ENCODE results near the gene TNN.

Gene TNN

DNA sequence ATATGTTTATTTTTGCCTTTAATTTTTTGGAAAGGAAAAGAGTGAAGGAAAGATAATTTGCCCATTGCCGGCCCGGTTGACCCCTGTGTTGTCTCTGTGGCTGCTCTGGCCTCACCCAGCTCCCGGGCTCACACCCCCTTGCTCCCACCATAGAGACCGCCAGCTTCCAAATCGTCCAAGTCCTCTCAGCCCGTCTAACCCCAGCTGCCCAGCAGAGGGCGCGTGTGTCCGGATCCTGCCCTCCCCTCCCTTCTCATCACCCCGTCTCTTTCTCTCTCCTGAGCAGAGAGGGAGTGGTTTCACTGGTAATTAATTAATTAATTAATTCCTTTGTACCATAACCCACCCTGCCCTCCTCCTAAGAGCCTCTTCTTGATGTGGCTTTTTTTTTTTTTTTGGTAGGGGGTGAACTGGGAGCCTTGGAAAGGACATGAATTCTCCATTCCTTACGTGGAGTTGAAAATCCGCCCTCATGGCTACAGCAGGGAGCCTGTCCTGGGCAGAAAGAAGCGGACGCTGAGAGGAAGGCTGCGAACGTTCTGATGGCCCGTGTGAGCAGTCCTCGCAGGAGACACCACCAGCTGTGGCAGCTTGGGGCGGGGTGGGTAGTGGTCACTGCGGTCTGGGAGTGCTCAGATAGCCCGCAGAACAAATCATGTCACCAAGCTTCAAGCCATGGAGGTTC lies 79.0 kb downstream of the TNN start:
- DNase-seq (ENCODE audit: low spot score), result peak; percentile 88

DNA sequence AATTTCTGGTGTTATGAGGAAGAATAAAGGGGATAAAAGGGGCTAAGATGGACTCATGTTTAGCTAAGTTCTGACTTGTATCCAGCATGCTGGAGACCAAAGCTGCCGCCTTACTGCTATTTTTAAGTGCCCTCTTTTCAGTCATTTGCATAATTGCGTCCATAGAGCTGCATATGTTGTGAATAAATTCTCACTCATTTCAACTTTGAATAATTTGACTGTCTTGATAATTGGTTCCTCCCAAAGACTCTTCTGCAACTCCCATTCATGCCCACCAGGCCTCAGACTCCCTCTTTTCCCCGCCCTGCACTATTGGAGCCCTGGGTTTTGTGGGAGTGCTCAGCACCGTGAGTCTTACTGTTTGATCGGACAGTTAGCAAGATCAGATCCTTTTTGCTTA lies 79.9 kb downstream of the TNN start:
- no peak for DNase-seq (ENCODE audit: low spot score)

DNA sequence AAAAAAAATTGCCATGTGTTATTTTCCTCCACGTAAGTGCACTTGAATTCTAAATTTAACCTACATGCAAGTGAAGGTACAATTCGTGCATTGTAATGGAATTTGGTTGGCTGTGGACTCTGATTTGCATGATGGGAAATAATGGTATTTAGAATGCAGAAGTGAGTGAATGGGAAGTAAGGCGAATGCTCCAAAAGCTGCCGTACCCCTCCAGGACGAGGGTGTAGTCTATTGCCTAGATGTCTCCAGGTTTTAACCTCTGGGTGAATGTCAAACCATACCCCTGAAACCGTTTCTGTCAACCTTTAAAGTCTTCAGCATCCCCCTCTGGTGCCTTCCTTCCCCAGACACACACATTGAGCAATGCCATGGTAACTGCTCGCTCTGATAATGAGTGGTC lies 80.4 kb downstream of the TNN start:
- no peak for DNase-seq (ENCODE audit: low spot score)

DNA sequence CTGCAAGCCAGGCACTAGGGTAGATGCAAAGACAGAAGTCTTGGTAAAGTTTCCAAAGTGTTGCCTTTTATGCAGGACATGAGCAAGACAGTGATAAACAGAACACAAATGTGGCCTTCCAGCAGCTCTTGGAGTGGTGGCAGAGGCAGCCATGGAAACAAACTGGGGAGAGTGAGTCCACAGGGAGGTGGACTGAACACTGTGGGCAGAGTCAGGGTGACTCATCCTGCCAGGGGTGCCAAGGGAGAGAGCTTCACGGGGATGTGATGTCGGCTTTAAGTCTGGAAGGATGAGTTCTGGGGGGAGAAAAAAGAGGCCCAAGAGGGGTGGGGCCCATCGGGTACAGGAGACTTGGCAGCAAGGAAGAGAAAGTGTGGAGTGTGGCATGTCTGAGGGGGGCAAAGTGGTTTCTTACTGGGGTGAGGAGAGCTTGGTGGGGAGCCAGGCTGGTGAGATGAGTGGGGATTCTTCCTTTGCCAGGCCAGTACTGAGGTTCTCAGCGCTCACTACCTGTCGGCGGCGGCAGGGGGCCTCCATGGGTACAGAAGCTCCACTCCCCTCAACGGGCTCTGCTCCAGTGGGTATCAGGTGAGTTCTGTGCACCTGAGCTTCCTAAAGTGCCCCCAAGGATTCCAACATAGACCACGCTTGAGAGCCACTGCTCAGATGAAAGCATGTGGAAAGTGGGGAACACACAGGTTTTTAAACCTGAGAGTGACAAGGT lies 83.1 kb downstream of the TNN start:
- no peak for DNase-seq (ENCODE audit: low spot score)

DNA sequence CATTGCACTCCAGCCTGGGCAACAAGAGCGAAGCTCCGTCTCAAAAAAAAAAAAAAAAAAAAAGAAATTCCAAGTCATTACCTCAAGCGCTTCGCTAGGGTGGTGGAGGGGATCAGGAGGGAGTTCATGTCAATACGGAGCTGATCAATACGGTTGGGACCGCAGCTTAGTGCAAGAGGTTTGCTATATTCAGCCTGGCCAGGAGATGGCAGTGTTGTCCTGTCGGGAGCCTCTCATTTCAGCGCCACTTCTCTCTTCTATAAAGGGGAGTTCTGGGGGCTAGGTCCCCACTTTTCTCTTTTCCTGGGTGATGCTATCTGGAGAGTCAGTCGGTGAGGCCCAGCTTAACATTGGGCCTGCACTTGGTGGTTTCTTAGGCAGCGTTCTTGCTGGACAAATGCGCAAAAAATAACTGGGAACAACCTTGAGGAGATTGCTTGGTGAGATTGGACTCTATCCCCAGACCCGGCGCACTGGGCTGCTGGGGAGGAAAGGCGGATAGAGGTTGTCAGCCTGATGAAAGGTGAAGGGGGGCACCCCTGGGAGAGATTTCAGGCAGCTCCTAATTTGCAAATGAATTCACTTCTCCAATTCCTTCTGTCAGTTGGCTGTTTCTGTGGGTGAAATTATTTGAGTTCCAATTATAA lies 84.5 kb downstream of the TNN start:
- DNase-seq (ENCODE audit: low spot score), result peak; percentile 82

DNA sequence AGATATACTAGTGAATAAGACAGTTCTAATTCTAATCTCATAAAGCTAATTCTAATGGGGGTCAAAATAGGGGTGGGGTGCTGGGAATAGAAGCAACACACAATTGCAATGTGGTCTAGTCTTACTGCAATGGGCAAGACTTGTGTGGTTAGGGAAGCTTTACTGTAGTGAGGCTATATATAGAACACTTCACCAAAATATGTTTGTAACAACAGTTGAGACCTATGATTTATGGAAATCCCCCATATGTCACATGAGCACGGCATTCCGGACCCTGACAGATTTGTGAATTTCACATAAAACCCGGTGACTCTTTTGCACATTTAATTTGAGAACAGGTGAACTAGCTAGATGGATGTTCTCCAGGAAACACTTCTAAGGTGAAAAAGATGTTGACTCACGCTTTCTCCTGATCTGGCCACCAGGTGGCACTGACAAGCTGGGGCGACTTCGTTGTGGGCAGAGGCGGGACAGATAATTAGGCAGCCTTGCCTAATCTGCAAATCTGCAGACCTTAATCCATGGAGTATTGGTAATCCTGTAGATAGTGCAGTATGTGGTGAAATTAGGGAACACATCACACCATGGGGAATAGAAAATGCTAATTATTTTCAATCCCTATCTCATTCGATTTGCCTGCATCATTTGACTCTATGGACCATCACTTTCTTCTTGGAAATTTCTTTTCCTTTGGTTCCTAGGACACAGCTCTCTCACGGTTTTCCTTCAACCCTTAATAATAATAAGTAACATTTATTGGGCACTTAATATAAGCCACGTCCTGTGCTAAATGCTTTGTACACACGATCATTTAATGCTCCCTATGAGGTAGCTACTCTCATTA lies 87.2 kb downstream of the TNN start:
- DNase-seq (ENCODE audit: low spot score), result peak; percentile 66

DNA sequence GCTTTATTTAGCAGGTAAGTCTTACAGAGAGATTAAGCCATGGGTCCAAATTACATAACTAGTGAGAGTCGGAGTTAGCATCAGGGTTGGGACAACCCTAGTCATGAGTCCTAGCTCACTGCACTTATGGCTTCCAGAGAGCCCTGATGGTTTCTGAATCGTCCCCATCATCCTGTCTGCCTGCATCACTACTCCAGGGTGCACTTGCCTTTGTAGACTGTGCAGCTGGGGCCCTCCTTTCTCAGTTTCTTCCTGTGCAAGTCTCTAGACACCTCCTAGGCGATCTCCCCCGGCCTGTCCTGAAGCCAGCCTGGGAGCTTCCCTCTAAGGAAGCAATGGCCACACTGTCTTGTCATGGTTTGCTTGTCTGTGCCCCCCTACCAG lies 87.8 kb downstream of the TNN start:
- DNase-seq (ENCODE audit: low spot score), result no peak

DNA sequence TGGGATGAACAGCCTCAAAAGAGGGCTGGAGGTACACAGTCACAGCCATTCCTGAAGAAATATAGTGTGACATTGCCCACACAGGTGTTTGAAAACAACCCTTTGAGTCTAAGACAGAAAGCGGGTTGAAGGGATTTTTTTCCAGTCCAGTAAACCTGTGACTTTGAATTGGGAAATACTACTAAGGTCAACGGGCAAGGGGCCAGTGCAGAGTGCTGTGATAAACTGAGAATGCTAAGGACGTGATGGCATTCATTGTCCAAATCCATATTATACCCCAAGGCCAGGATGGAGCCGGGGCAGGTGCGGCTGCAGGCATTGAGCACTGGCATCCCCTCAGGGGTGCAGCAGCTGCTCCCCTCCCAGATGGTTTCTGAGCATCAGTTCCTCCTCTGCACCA lies 88.3 kb downstream of the TNN start:
- DNase-seq (ENCODE audit: low spot score), result no peak

DNA sequence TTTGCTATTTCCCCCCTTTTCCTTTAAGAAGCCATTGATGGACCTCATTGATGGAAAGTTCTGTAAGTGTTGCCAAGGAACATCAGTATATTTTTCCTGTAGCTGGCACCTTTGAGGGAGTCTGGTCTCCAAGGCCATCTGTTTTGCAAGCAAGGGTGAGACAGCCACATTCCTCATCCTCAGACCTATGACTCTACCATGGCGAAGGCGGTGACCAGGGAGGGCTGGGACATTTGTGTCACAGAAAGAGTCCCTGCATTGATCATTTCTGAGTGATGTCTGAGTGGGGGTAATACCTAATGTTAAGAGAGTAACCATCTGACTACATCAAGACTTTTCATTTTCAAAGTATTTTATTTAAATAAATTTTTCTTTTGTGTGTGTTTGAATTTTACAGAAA lies 89.6 kb downstream of the TNN start:
- DNase-seq (ENCODE audit: low spot score), result no peak

DNA sequence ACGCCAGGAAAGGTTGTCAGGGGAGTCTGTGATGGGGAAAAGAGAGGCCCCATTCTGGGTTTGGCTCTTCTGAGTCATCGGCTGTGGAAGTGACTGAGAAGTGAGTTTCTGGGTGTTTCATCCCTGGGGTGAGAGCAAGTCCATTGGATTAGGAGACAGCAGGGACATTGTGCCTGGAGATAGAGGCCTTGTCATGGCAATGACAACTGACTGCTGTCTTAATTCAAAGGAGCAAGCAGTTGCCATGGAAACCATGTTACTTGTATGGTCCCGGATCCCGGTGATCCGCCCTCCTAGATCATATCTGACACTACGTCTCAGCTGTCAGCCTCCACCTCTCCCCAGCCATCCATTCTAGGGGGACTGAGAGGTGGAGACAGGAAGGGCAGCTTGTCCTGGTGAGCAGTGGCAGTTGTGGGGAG lies 90.5 kb downstream of the TNN start:
- DNase-seq (ENCODE audit: low spot score), result no peak

DNA sequence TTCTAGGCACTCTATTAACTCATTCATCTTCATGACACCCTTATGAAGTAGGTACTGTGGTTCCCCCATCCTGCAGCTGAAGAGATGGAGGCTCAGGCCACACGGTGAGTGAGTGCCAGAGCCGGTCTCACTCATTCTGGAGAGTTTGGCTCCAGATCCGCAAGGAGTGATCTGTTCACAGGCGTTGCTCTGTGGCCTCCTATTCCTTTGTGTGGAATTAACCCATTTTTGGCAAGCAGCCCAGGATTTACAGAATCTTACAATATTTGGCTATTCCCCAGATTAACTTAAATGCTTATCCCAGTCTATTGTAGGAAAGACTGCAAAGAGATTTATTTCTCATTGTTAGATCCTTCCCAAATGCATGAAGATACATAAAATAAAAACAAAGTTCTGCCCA lies 95.3 kb downstream of the TNN start:
- no peak for DNase-seq (ENCODE audit: low spot score)

DNA sequence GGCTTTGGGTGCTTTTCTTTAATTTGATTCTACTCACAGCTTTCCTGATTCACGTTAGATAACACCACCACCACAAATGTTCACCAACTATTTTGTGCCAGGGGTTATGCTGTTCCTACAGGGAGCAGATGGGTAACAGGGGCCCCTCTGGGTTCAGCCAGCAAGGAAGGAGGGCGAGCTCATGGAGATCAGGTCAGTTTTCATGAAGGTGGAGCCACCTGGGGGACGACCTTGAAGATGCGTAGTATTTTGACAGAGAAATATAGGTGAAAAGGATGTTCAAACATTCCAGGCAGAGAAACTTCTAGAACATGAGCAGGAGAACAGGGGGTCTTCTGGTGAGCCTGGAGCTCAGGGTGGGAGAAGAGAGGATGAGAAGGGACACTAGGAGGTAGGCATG lies 96.1 kb downstream of the TNN start:
- DNase-seq (ENCODE audit: low spot score), result peak; percentile 26

DNA sequence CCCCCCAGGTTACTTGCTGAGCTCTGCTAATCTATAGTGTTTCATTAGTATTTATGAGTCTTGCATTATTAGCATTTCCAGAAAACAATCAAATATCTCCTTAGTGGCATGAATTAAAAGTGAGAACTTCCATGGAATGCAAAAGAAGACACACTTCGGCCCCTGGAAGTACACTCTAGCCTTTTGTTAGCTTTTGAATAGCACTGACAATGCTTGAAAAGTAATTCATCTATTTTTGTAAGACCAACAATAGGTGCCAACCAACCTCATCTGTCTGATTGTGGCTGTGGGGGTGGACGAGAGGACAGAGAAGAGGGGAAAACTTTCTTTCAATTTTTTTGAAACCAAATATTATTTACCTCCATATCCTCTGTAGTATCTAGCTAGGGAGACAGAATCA lies 97.1 kb downstream of the TNN start:
- DNase-seq (ENCODE audit: low spot score), result no peak

DNA sequence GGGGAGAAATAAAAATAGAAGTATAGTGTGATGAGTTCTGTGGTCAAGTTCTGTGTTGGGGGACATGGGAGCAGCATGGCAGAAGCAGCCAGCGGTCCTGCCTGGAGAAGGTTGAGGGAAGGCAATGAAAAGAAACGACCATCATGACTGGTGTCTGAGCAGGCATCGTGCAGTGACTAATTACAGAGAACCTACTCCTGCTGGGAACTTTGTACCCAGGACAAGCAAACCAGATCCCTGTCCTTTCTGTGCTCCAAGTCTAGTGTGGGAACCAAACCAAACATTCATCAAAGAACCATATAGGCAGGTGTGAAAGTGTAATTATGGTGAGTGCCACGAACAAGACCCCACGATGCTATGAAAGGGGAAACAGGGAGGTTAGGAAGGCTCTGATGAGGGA lies 99.1 kb downstream of the TNN start:
- DNase-seq (ENCODE audit: low spot score), result no peak

DNA sequence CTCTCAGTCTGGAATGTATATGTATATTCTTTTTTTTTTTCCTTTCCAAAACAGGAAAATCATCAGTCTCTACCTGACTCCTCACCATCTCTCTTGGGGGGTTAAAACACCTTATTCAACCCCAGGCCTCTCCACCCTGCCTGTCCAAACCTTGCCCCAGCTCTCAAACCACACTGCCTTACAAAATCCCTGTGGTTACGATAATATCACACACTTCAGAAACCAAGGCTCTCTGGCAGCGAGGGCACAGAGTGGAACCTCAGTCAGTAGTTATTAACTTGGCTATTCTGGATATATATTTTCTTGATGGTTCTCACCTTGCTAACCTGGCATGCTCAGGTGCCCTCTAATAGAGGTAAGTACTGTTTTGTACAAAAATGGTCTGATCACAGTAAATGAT lies 100.2 kb downstream of the TNN start:
- no peak for DNase-seq (ENCODE audit: low spot score)

DNA sequence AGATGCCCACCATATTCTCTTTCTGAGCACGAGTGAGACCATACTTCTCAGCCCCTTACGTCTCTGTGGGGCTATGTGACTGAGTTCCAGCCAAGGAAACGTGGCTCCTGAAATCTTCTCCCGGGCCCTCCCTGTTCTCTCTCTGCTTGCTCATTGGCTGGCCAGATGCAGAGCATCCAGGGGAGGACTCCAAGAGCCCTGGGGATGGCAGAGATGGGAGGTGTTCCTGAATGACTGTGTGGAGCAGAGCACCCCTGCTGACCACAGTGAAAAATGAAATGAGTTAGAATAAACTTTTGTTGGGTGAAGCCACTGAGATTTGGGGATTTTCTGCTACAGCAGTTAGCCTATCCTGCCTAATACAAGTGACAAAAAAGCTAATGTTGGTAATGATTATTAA lies 101.1 kb downstream of the TNN start:
- DNase-seq (ENCODE audit: low spot score), result no peak

DNA sequence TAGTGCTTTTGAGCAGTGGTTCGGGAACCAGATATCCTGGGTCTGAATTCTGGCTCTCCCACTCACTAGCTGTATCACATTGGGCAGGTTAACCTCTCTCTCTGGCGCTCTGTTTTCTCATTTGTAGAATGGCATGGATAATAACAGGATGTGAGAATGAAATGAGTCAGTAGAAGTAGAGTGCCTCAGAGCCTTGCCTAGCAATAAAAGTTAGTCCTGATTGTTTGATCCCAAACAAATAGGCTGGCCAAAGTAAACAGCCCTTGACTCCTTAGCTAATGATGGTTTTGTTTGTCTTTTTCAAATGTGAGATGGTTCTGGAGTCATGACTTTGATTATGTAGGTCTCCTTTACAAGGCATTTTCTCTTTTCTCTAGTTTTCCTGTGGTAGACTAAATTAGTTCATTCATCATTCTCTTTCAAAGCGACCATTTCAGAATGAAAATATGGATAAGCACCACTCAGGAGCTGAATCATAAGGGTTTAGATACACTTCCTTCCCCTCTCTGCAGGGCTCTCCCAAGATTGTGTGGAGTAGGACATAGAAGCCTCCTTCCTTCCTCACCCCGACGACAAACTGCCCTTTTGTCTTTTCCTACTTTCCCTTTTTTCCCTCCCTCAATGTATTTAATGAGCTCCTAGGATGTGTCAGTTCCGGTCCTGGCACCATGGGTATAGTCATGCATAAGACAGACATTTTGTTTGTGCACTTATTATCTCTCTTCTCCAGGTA lies 101.8 kb downstream of the TNN start:
- DNase-seq (ENCODE audit: low spot score), result no peak

DNA sequence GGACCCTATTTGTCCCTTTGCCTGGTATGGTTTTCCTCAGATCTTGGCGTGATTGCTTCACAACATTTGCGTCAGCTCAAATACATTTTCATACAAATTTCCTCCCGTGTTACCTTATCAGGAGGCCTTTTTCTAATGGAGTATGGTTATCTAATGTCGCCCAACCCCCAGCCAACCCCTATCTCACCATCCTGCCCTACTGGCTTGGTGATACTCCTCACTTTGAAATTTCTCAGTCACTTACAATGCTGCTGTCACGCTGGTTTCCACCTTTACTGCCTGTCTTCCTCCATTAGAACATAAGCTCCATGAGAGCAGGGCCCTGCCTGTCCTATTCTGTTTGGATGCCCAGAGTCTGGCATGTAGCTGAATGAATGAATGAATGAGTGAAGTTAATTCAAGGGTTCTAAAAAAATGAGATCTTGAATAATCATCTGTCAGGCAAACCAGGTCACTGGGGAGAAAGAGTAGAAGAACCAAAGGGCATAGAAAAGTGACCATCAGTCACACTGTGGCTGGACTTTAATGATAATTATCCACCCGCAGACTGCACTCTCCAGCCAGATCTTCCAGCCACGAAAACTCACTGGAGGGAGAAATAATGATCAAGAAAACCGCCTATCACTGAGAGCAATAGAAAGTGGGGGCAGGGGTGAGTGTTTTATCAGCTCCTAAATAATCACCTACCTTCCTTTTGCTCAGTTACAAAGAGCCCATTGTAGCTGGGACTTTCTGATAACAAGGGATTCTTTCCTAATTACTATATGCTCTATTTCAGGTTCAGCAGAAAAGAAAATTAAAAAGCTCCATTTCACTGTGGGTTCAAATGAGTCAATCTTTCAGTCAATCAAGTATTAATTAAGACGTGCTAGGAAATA lies 103.6 kb downstream of the TNN start:
- DNase-seq (ENCODE audit: low spot score), result no peak

DNA sequence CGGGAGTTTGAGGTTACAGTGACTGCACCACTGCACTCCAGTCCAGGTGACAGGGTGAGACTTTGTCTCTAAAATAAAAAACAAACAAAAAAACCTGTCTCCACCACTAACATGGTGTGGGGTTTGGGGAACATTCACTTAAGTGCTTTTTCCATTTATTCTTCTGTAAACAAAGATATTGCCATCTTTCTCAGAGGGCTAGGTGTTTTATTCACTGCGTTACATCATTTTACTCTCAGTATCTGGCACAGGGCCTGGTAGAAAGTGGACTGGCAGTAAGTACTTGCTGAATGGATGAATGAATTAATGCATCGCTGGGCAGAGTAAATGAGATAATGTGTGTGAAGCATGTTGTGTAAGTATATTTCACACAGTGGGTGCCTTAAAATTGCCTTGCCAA lies 104.9 kb downstream of the TNN start:
- DNase-seq (ENCODE audit: low spot score), result no peak

DNA sequence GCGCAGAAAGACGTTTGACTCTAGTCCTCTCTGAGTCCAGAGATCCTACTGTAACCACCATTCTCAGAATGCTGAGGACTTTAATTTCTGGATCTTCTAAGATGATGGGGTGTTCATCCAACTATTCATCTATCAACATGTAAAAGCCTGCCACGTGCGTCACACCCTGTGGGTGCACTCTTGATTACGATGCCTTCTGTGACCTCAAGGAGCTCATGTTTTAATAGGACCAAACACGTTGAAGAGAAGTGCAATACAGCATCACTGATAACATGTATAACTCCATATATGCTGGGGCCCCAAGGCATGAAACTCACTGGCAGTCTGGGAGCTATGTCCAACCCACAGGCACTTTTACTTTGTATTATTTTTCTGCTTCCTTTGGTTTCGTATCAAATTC lies 105.9 kb downstream of the TNN start:
- no peak for DNase-seq (ENCODE audit: low spot score)

Measured in iPS-NIHi11 (cell line).